Right renal cortex interstitium (tissue), 3 donors: Measurements from ENCODE around the gene THOC2. TPM values are rescaled to one million over a fixed set of nuclear protein-coding genes. Genes with fewer than 3 reads are reported as not detected.
"Not testable (repeated sequence)": the region's sequence is repeated elsewhere in the genome, so short reads cannot be mapped to it uniquely, and the experiment has no call there.

ENCODE experiments used
- DNase-seq, 3 donors: peaks; one replicate each; pipeline ENCODE4 v3.0.0-alpha.2; 2013; ENCODE audit warnings: low read depth in 3 of 3, low spot score in 2 of 3
- polyA plus RNA-seq, 3 donors: library from polyadenylated mRNA; unstranded; fragments of 120-200 nt; gene quantifications; one replicate each; pipeline ENCODE4 v1.2.1, GENCODE V29; 2013; ENCODE audit not compliant: insufficient read length in 3 of 3

Gene THOC2
- polyA plus RNA-seq, 3 donors, result 121 to 137 (median 129) TPM

DNA sequence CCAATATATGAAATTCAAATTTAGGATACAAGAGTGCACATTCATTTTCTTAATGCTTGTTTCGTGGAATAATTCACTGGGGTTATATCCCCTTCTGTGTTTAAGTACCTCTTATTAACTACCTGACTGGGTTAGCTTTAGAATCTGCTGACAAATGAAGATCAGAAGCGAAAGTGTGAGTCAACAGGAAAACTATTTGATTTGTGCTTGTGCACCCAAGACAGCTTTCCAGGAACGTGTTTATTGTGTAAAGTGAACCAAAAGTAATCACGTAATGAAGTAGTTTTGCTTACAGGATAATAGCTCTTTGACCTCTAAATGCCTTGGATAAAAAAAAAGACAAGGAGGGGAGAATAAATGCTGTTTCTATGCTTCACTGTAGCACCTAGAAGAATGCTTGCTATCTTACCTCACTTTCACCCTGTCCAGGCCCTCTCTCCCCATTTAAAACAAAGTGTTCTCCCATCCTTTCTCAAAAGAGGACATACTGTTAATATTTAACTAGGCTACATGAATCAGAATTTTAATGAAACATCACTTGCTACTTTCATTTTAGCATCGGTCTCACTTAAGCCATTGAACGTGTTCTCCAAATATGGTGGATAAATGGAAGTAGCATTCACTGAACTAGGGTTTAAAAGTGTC, 141.9 kb downstream of the THOC2 start:
- DNase-seq, result peak in 2 of 3 donors; percentile 1 to 2

DNA sequence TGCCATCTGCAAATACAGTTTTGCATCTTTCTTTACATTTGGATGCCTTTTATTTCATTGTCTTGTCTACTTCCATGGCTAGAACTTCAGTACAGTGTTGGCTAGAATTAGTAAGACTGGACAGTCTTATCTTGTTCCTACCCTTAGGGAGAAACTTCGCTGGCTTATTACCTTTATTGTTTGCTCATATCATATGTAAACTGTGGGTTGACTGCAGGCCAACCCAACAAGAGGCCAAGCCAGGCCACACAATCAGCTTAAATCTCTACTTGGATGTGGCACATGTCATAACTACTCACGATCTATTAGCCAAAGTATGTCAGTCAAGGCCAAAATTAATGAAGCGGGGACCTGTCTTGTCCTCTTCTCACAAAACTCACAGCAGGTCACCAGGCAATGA, 144.1 kb downstream of the THOC2 start:
- no peak for DNase-seq

DNA sequence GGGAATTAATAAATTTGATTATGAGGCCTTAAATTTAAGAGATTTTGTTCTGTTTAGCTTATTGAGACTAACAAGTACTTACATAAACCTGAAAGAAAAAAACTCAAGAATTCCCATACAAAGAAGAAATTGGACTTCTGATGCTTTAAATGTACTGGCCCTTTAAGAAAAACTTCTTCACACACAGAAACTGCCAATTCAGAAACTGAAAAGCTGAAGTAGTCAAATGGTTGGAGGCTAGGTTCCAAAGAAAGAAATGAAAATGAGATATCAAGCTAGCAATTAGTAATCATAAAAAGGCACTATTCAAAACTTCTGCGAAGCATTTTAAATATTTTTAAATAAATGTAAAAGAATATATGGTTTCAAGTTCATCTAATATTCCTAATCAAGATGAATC, 151.3 kb downstream of the THOC2 start:
- no peak for DNase-seq

DNA sequence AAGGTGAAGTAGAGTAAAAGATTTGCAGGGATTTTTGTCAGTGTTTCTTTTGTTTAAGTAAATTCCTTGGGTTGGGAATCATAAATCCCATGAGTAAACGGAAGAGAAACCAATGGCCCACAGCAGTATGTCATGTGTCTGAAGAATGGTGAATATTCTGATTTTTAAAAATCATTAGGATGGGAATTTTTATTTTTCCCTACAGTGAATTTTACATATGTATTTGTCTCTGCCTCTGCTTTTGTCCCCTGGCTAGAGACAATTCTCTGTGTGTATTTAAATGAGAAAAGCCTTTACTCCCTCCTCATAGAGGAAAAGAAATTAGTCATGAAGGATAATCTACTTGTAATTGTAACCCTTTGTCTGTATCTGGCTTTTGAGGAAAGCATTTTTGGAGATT, 152.1 kb downstream of the THOC2 start:
- no peak for DNase-seq

DNA sequence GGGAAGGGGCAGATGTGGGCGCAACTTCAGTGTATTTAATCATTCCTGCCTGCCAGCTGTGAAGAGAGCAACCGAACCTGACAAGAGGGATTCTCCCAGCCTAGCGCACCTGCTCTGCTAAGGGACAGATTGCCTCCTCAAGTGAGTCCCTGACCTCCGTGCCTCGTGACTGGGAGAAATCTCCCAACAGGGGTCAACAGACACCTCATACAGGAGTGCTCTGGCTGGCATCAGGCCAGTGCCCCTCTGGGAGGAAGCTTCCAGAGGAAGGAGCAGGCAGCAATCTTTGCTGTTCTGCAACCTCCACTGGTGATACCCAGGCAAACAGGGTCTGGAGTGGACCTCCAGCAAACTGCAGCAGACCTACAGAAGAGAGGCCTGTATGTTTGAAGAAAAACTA, 158.8 kb downstream of the THOC2 start:
- not testable (repeated sequence) for DNase-seq

DNA sequence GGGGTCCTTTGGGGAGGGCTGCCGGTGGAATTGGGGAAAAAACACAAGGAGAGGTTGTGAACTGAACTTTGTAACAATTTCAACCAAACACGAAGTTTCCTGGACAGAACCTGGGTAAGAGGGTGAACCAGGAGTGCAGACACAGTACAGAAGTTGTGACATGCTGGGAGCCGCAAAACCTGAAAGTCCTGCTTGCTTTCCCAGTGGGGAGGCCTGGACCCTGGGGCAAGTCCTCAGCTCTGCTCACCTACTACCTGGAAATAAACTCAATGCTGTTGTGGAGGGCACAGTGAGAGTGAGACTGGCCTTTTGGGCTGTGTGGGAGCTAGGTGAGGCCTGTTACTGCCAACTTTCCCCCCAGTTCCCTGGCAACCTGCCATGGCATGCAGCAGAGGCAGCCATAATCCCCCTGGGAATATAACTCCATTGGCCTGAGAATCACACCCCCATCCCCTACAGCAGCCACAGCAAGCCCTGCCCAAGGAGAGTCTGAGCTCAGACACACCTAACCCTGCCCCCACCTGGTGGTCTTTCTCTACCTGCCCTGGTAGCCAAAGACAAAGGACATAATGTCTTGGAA, 162.8 kb downstream of the THOC2 start:
- no peak for DNase-seq

DNA sequence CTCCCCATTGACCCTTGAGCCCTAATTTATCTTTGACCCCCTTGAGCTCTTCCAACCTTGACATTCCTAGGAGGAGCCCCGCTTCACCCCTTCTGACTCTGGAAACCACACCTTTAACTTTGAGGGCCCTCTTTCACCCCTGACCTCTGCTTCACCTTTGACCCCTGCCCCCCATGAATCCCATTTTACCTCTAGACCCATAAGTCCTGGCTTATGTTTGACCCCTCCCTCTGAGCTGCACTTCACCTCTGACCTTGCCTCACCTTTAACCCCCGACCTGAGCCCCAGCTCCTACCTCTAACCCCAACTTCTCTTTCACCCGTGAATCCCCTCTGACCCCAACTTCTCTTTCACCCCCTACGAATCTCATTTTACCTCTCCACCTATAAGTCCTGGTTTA, 169.7 kb downstream of the THOC2 start:
- DNase-seq, result no peak

DNA sequence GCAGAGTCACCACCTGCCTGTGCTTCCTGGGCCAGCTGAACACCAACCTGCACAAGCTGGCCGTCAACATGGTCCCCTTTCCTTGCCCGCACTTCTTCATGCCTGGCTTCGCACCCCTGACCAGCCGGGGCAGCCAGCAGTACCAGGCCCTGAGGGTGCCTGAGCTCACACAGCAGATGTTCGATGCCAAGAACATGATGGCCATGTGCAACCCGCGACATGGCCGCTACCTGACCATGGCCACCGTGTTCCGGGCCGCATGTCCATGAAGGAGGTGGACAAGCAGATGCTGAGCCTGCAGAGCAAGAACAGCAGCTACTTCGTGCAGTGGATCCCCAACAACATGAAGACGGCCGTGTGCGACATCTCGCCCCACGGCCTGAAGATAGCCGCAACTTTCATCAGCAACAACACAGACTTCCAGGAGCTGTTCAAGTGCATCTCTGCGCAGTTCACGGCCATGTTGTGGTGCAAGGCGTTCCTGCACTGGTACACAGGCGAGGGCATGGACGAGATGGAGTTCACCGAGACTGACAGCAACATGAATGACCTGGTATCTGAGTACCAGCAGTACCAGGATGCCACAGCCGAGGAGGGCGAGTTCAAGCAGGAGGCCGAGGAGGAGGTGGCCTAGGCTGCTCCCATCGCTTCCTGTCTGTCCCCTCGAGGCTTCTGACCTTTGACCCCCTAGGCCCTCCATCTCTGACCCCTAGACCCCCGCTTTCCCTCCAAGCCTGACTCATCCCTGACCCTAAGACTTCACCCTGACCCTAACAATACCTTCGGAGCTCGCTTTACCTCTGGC, 170.3 kb downstream of the THOC2 start:
- no peak for DNase-seq

DNA sequence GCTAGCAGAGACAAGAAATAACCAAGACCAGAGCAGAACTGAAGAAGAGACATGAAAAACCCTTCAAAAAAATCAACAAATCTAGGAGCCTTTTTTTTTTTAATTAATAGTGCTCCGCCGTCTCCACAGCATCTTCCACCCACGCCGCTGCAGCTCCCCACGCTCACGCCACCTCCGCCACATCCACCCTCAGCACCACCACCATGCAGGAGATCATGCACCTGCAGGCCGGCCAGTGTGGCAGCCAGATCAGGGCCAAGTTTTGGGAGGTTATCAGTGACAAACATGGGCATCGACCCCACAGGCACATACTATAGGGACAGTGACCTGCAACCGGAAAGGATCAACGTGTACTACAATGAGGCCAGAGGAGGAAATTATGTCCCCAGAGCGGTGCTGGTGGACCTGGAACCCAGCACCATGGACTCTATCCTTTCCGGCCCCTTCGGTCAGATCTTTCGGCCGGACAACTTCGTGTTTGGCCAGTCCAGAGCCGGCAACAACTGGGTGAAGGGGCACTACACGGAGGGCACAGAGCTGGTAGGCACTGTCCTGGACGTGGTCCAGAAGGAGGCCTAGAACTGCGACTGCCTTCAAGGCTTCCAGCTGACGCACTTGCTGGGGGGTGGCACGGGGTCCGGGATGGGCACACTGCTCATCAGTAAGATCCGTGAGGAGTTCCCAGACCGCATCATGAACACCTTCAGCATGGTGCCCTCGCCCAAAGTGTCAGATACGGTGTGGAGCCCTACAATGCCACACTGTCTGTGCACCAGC, 171.2 kb downstream of the THOC2 start:
- no peak for DNase-seq

DNA sequence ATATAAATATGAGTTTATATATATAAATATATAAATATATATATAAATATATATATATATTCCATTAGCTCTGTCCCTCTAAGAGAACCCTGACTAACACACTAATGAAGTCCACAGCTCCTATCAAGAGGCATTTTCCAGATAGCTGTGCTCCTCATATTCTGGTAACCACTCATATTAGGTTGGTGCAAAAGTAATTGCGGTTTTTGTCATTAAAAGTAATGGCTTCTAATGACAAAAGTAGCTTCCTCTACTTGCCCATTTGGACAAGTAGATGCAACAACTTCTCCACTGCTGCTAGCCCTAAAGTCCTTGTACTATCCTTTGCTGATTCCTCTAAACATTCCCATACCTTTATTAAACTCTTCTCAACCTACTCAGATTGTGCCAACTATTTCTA, 182.0 kb downstream of the THOC2 start:
- no peak for DNase-seq

Other genes with a start within 250 kb of the THOC2 start
- gene XIAP, start 127.0 kb upstream of the THOC2 start, polyA plus RNA-seq, result 10 to 100 TPM; 39.9 to 41.9 (median 40.2) TPM
- 100 to 1,000 TPM; 121 to 135 (median 130) TPM for gene STAG2, start 228.7 kb upstream of the THOC2 start, polyA plus RNA-seq